ENCODE data around the gene CNGA2.

Gene CNGA2

GRCh38 chrX:151746502-151746901 lies 12.0 kb downstream of the CNGA2 start:
- no peak for TF ChIP-seq TCF12 (IDR thresholded peaks at IDR 0.05; ENCODE audit: low read depth)
- TF ChIP-seq MAX (IDR thresholded peaks at IDR 0.05) = no peak

DNA sequence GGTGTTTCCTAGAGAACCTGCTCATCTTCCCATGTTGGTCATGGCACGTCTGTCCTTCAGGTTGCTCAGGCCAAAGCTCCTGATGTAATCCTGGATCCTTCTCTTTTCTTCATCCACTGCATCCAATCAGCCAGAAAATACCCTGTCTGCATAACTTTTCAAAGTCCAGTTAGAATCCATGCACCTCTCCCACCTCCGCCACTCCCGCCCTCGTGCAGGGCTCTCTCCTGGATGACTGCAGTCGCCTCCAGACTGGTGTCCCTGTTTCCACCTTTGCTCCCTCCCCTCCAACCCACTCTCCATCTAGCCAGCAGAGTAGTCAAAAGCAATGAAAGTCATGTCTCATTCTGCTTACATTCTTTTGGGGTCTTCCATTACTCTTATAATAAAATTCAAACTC lies 16.0 kb downstream of the CNGA2 start:
- no peak for TF ChIP-seq NFIC (IDR thresholded peaks at IDR 0.05)
- no peak for TF ChIP-seq TAF1 (IDR thresholded peaks at IDR 0.05; ENCODE audit: low read depth)
- TF ChIP-seq, protein P1, sequence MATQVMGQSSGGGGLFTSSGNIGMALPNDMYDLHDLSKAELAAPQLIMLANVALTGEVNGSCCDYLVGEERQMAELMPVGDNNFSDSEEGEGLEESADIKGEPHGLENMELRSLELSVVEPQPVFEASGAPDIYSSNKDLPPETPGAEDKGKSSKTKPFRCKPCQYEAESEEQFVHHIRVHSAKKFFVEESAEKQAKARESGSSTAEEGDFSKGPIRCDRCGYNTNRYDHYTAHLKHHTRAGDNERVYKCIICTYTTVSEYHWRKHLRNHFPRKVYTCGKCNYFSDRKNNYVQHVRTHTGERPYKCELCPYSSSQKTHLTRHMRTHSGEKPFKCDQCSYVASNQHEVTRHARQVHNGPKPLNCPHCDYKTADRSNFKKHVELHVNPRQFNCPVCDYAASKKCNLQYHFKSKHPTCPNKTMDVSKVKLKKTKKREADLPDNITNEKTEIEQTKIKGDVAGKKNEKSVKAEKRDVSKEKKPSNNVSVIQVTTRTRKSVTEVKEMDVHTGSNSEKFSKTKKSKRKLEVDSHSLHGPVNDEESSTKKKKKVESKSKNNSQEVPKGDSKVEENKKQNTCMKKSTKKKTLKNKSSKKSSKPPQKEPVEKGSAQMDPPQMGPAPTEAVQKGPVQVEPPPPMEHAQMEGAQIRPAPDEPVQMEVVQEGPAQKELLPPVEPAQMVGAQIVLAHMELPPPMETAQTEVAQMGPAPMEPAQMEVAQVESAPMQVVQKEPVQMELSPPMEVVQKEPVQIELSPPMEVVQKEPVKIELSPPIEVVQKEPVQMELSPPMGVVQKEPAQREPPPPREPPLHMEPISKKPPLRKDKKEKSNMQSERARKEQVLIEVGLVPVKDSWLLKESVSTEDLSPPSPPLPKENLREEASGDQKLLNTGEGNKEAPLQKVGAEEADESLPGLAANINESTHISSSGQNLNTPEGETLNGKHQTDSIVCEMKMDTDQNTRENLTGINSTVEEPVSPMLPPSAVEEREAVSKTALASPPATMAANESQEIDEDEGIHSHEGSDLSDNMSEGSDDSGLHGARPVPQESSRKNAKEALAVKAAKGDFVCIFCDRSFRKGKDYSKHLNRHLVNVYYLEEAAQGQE (IDR thresholded peaks at IDR 0.05; ENCODE audit: low read depth) = no peak
- no peak for TF ChIP-seq RAD21 (IDR thresholded peaks at IDR 0.05; ENCODE audit: low read depth)
- no peak for TF ChIP-seq EGR1 (IDR thresholded peaks at IDR 0.05)
- TF ChIP-seq FOXM1 (IDR thresholded peaks at IDR 0.05; ENCODE audit: borderline replicate concordance, low read depth) = no peak
- TF ChIP-seq ZBTB7A (IDR thresholded peaks at IDR 0.05; ENCODE audit: low read depth) = no peak
- no peak for TF ChIP-seq CREB1 (IDR thresholded peaks at IDR 0.05; ENCODE audit: low read depth)
- TF ChIP-seq YY1 (IDR thresholded peaks at IDR 0.05; ENCODE audit: low read depth) = no peak
- no peak for TF ChIP-seq TCF12 (IDR thresholded peaks at IDR 0.05; ENCODE audit: low read depth)
- no peak for TF ChIP-seq TEAD4 (IDR thresholded peaks at IDR 0.05)
- TF ChIP-seq MAX (IDR thresholded peaks at IDR 0.05) = no peak
- TF ChIP-seq, protein P2, sequence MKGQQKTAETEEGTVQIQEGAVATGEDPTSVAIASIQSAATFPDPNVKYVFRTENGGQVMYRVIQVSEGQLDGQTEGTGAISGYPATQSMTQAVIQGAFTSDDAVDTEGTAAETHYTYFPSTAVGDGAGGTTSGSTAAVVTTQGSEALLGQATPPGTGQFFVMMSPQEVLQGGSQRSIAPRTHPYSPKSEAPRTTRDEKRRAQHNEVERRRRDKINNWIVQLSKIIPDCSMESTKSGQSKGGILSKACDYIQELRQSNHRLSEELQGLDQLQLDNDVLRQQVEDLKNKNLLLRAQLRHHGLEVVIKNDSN (IDR thresholded peaks at IDR 0.05) = no peak
- no peak for TF ChIP-seq CEBPB (IDR thresholded peaks at IDR 0.05)
- no peak for TF ChIP-seq EP300 (IDR thresholded peaks at IDR 0.05; ENCODE audit: borderline replicate concordance)

- TF ChIP-seq EP300 (IDR thresholded peaks at IDR 0.05; ENCODE audit: borderline replicate concordance) (no peak), RAD21 (IDR thresholded peaks at IDR 0.05; ENCODE audit: low read depth) (no peak), TEAD4 (IDR thresholded peaks at IDR 0.05) (no peak), YY1 (IDR thresholded peaks at IDR 0.05; ENCODE audit: low read depth) (no peak), FOXM1 (IDR thresholded peaks at IDR 0.05; ENCODE audit: borderline replicate concordance, low read depth) (no peak), TAF1 (IDR thresholded peaks at IDR 0.05; ENCODE audit: low read depth) (no peak), ZBTB7A (IDR thresholded peaks at IDR 0.05; ENCODE audit: low read depth) (no peak), TCF12 (IDR thresholded peaks at IDR 0.05; ENCODE audit: low read depth) (no peak), MAX (IDR thresholded peaks at IDR 0.05) (no peak), NFIC (IDR thresholded peaks at IDR 0.05) (no peak), CEBPB (IDR thresholded peaks at IDR 0.05) (no peak), CREB1 (IDR thresholded peaks at IDR 0.05; ENCODE audit: low read depth) (no peak), EGR1 (IDR thresholded peaks at IDR 0.05) (no peak)
- TF ChIP-seq, protein P2 (IDR thresholded peaks at IDR 0.05) = no peak
- TF ChIP-seq, protein P1 (IDR thresholded peaks at IDR 0.05; ENCODE audit: low read depth) = no peak
Measured at GRCh38 chrX:151752847-151753246, 18.3 kb downstream of the CNGA2 start.

DNA sequence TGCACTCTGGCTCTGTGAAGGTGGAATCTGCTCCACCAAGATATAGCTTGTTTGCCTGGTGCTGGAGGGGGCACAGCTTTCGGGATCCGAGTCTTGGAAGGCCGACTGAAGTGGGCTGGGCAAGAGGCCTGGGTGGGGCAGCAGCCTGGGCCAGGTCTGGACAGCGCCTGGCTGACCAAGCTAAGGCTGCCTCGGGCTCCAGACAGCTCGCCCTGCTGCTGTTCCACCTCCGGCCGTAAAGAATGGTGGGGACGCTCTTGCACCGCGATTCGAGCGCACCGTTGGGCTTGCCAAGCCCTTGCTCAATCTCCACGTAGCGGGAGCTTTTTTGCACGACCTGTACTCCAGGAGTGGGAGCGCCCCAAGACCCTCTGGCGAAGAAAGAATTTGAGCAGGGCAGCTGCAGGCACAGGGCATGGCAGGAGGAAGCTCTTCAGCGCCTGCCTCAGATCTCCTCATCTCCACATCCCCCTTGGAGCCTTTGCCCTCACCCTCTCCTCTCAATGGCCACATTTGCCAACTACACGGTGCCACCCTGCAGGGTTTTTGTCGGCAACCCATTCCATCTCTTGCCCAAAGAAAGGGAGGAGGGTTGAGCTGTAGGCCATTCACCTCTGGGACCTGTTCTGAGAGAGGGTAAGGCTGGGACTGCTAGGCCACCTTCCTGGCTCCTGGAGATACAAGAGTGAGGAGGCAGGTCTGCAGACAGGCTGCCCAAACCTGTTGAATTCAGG lies 18.9 kb downstream of the CNGA2 start:
- TF ChIP-seq, protein P2 (IDR thresholded peaks at IDR 0.05) = no peak
- TF ChIP-seq, protein P1 (IDR thresholded peaks at IDR 0.05; ENCODE audit: low read depth) = peak; percentile 67
- TF ChIP-seq YY1 (IDR thresholded peaks at IDR 0.05; ENCODE audit: low read depth) = no peak
- TF ChIP-seq EGR1 (IDR thresholded peaks at IDR 0.05) = no peak
- TF ChIP-seq RAD21 (IDR thresholded peaks at IDR 0.05; ENCODE audit: low read depth) = peak; percentile 87
- TF ChIP-seq CEBPB (IDR thresholded peaks at IDR 0.05) = peak; percentile 81
- TF ChIP-seq ZBTB7A (IDR thresholded peaks at IDR 0.05; ENCODE audit: low read depth) = no peak
- TF ChIP-seq NFIC (IDR thresholded peaks at IDR 0.05) = peak; percentile 45
- TF ChIP-seq TEAD4 (IDR thresholded peaks at IDR 0.05) = no peak
- no peak for TF ChIP-seq CREB1 (IDR thresholded peaks at IDR 0.05; ENCODE audit: low read depth)
